Measurements from ENCODE around the gene MOB3A. TPM values are rescaled to one million over a fixed set of nuclear protein-coding genes. Genes with fewer than 3 reads are reported as not detected.
"Not testable (repeated sequence)": the region's sequence is repeated elsewhere in the genome, so short reads cannot be mapped to it uniquely, and the experiment has no call there.

The MOB3A gene
- total RNA-seq, 1 donor from 2014 or later: 88.5 TPM

- Mint-ChIP-seq H3K27me3 (ENCODE audit: unreplicated experiment) (peaks cover 1% of the 10 kb centered on the region), H3K36me3 (ENCODE audit: low read depth, unreplicated experiment) (peaks cover 13% of the 10 kb centered on the region), H3K4me3 (ENCODE audit: unreplicated experiment) (peak overlapping the region; percentile 63), H3K27ac (ENCODE audit: unreplicated experiment) (peak overlapping the region; percentile 75), H3K4me1 (ENCODE audit: unreplicated experiment) (no peaks in the 10 kb centered on the region), H3K9me3 (ENCODE audit: unreplicated experiment) (no peaks in the 10 kb centered on the region)
- no peak for DNase-seq (ENCODE audit: low spot score)
- TF ChIP-seq CTCF (IDR thresholded peaks at IDR 0.05; ENCODE audit: unreplicated experiment): no peak
Observed at GRCh38 chr19:2132731-2133490, 36.8 kb upstream of the MOB3A start.

- no peak for TF ChIP-seq CTCF (IDR thresholded peaks at IDR 0.05; ENCODE audit: unreplicated experiment)
- Mint-ChIP-seq H3K36me3 (ENCODE audit: low read depth, unreplicated experiment) (peaks cover 13% of the 10 kb centered on the region), H3K27me3 (ENCODE audit: unreplicated experiment) (peaks cover 1% of the 10 kb centered on the region), H3K4me1 (ENCODE audit: unreplicated experiment) (no peaks in the 10 kb centered on the region), H3K27ac (ENCODE audit: unreplicated experiment) (no peak overlapping the region), H3K4me3 (ENCODE audit: unreplicated experiment) (peak overlapping the region; percentile 15), H3K9me3 (ENCODE audit: unreplicated experiment) (no peaks in the 10 kb centered on the region)
- no peak for DNase-seq (ENCODE audit: low spot score)
Observed at GRCh38 chr19:2132191-2132590, 36.1 kb upstream of the MOB3A start.

GRCh38 chr19:2131012-2131975 lies 35.2 kb upstream of the MOB3A start:
- not testable (repeated sequence) for H3K27me3 Mint-ChIP-seq (ENCODE audit: unreplicated experiment); H3K4me1 Mint-ChIP-seq (ENCODE audit: unreplicated experiment); H3K9me3 Mint-ChIP-seq (ENCODE audit: unreplicated experiment); H3K4me3 Mint-ChIP-seq (ENCODE audit: unreplicated experiment); H3K27ac Mint-ChIP-seq (ENCODE audit: unreplicated experiment); DNase-seq (ENCODE audit: low spot score)
- H3K36me3 Mint-ChIP-seq (ENCODE audit: low read depth, unreplicated experiment): peaks cover 13% of the 10 kb centered on the region

GRCh38 chr19:2129892-2130770 lies 34.0 kb upstream of the MOB3A start:
- no peak overlapping the region for H3K4me3 Mint-ChIP-seq (ENCODE audit: unreplicated experiment)
- peaks cover 9% of the 10 kb centered on the region for H3K36me3 Mint-ChIP-seq (ENCODE audit: low read depth, unreplicated experiment)
- peaks cover 1% of the 10 kb centered on the region for H3K27me3 Mint-ChIP-seq (ENCODE audit: unreplicated experiment)
- no peaks in the 10 kb centered on the region for H3K9me3 Mint-ChIP-seq (ENCODE audit: unreplicated experiment)
- DNase-seq (ENCODE audit: low spot score): no peak
- H3K4me1 Mint-ChIP-seq (ENCODE audit: unreplicated experiment): no peaks in the 10 kb centered on the region
- TF ChIP-seq CTCF (IDR thresholded peaks at IDR 0.05; ENCODE audit: unreplicated experiment): no peak
- H3K27ac Mint-ChIP-seq (ENCODE audit: unreplicated experiment): no peak overlapping the region

GRCh38 chr19:2129486-2129885 lies 33.4 kb upstream of the MOB3A start:
- peaks cover 9% of the 10 kb centered on the region for H3K36me3 Mint-ChIP-seq (ENCODE audit: low read depth, unreplicated experiment)
- no peak overlapping the region for H3K27ac Mint-ChIP-seq (ENCODE audit: unreplicated experiment)

More at GRCh38 chr19:2129486-2129885, 33.4 kb upstream of the MOB3A start:
- H3K4me3 Mint-ChIP-seq (ENCODE audit: unreplicated experiment): no peak overlapping the region
- peaks cover 3% of the 10 kb centered on the region for H3K27me3 Mint-ChIP-seq (ENCODE audit: unreplicated experiment)
- DNase-seq (ENCODE audit: low spot score): no peak
- no peaks in the 10 kb centered on the region for H3K4me1 Mint-ChIP-seq (ENCODE audit: unreplicated experiment)
- no peaks in the 10 kb centered on the region for H3K9me3 Mint-ChIP-seq (ENCODE audit: unreplicated experiment)
- TF ChIP-seq CTCF (IDR thresholded peaks at IDR 0.05; ENCODE audit: unreplicated experiment): no peak
